ENCODE measurements around the gene KDM5D.

The KDM5D gene

GRCh38 chrY:19744381-19745378 is at the start of gene KDM5D:
Gene KDM5D, minus strand, starts transcription at chrY:19744726. Its CDS starts 192 bp downstream, at chrY:19744534.
- DNase-seq (ENCODE audit: low read depth in 2 of 2): peak in 1 of 2 donors; percentile 23

DNA sequence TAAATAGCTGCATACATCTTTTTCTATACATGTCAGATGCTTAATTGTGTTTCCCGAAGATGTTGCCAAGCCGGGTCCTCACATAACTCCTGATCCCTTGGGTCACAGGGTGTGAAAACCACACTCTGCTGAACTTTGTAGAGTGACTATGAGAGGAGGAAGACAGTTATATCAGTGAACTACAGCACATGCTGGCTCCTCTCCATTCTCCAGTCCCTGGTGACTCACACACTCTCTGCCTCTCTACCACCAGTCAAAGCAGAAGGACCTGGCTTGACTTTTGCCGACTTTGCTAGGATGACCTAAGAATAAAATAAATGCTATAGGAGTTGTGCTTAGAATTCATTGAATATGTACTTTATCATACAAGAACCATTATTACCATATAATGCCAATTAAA is 23.8 kb upstream of the KDM5D start:
- no peak for DNase-seq (ENCODE audit: low read depth in 2 of 2)

DNA sequence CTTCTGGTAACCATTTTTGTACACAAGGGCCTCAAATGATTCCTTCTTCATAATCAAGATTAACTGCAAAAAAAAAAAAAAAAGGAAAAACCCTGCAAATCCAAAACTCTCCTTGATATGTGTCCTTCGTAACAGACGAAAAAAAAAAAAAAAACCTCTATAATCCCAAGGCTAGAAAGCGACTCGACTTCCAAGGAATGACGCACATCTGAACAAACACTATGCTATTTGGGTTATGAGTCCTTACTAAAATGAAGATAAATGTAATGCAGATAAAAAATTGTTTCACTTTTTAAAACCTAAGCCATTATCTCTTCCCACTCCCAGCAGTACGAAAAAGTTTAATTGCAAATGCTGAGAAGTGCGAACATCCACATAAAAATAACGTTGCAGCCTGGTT is 1.2 kb downstream of the KDM5D start:
- DNase-seq (ENCODE audit: low read depth in 2 of 2): no peak

DNA sequence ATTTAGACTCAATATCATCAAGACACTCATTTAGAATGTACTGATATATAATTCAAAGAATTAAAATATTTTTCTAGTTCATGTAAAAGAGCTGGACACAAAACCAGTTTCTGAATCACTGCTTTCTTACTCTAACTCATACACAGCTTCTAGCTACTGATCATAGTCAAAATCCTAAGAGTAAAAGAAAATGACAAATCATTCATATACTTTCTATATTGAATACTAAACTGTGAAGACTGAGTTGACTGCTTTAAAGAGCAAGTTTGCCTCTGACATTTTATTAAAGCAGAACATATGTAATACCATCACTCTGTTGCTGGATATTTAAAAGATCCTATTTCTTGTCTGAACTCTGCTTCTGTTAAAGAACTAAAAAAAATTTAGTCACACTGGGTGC is 2.4 kb downstream of the KDM5D start:
- no peak for DNase-seq (ENCODE audit: low read depth in 2 of 2)

GRCh38 chrY:19734425-19734824 is 10.1 kb downstream of the KDM5D start:
- DNase-seq (ENCODE audit: low read depth in 2 of 2): no peak

- DNase-seq (ENCODE audit: low read depth in 2 of 2): no peak
Observed at GRCh38 chrY:19717950-19718349, 26.6 kb downstream of the KDM5D start.

- DNase-seq (ENCODE audit: low read depth in 2 of 2): no peak
Observed at GRCh38 chrY:19717146-19717545, 27.4 kb downstream of the KDM5D start.

DNA sequence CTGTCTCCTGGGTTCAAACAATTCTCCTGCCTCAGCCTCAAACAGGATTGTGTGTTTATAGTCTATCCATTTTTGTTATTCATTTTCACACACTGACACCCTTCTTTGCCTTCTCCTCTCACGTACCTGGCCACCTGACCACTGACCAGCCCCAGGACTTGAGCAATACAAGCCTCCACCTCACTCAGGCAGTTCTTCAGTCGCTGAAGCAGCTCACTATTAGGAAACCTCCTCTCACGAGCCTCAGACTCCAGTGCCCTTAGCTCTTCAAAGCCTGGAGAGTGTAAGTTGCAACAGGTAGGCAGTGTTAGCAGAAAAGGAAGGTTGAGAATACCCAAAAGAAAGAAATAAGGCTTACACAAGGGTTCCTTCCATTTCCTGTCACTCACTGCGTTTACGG is 29.3 kb downstream of the KDM5D start:
- no peak for DNase-seq (ENCODE audit: low read depth in 2 of 2)

DNA sequence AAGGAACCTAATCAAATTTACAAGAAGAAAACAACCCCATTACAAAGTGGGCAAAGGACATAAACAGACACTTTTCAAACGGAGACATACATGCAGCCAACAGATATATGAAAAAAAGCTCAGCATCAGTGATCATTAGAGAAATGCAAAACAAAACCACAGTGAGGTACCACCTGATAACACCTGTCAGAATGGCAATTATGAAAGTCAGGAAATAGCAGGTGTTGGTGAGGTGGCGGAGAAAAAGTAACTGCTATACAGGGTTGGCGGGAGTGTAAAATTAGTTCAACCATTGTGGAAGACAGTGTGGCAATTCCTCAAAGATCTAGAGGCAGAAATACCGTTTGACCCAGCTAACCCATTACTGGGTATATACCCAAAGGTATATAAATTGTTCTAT is 31.1 kb downstream of the KDM5D start:
- no peak for DNase-seq (ENCODE audit: low read depth in 2 of 2)

DNA sequence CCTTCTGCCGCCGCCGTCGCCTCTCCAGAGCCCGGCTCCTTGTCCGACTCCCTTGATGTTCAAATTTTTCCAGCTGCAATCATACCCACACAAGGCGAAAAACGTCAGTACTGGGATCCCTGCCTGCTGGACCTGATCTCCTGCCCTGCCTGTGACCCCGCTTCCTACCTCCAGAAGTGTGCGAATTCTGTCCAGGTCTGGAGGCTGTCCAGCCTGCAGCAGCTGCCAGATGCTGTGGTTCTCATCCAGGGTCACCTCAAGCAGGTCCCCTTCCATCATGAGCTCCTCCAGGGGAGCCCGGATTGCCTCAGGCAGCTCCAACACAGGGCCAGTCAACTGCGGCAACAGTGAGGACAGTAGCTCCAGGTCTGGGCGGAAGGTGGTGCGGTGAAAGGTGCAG is 38.3 kb downstream of the KDM5D start:
- DNase-seq (ENCODE audit: low read depth in 2 of 2): no peak

DNA sequence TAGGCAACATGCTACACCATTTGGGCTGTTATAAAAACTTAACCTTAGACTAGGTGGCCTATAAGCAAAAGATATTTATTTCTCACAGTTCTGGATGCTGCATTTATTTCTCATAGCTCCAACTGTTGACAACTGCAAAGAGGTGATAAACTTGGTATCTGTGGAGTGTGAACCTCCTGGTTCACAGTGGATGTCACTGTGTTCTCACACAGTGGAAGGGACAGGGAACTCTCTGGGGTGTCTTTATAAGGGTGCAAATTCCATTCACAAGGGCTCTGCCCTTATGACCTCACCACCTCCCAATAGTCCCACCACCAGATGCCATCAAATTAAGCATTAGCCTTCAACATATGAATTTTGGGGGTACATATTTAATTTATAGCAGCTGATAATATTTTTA is 46.0 kb downstream of the KDM5D start:
- no peak for DNase-seq (ENCODE audit: low read depth in 2 of 2)

GRCh38 chrY:19680821-19681220 is 63.7 kb downstream of the KDM5D start:
- no peak for DNase-seq (ENCODE audit: low read depth in 2 of 2)
